ENCODE data around the gene PAGE4. TPM values are rescaled to one million over a fixed set of nuclear protein-coding genes. Genes with fewer than 3 reads are reported as not detected.

Gene PAGE4
- total and polyA plus RNA-seq, 2 donors (not counting 1 experiment from before 2014, with no cell fraction given): not detected

- H3K4me1 ChIP-seq (ENCODE audit: control insufficient read depth, extremely low read depth, insufficient read depth, low read length): no peaks in the 10 kb centered on the region
- no peaks in the 10 kb centered on the region for H3K27me3 ChIP-seq (ENCODE audit: control insufficient read depth, insufficient read depth, low read length)
- H4K20me1 ChIP-seq (ENCODE audit: control insufficient read depth, extremely low read depth, insufficient read depth, low read length): no peaks in the 10 kb centered on the region
- DNase-seq (ENCODE audit: low read depth in 2 of 2): no peak
- TF ChIP-seq CTCF (conservative IDR thresholded peaks at IDR 0.05 in 1 of 2, IDR thresholded peaks at IDR 0.05 in 1 of 2; ENCODE audit: low read depth in 1 of 2, low read length in 2 of 2): no peak
- TF ChIP-seq EZH2 (IDR thresholded peaks at IDR 0.05; ENCODE audit: low read length, missing control alignments): no peak
- H3K4me2 ChIP-seq (ENCODE audit: extremely low read depth, insufficient read depth, low read length): no peak overlapping the region
- no peaks in the 10 kb centered on the region for H3K9me3 ChIP-seq (ENCODE audit: control insufficient read depth, insufficient read depth, low read depth, low read length)
- no peaks in the 10 kb centered on the region for H3K36me3 ChIP-seq (ENCODE audit: control insufficient read depth, insufficient read depth, low read length)
- no peak overlapping the region for H2AFZ ChIP-seq (ENCODE audit: low read length)
- no peaks in the 10 kb centered on the region for H3K79me2 ChIP-seq (ENCODE audit: control insufficient read depth, insufficient read depth, low read length)
- H3K4me3 ChIP-seq (replicated peaks in 1 of 4; ENCODE audit: control extremely low read depth in 1 of 4, insufficient read depth in 1 of 4, low read depth in 3 of 4, low read length in 4 of 4): no peak overlapping the region
- no peak overlapping the region for H3K9ac ChIP-seq (ENCODE audit: insufficient read depth, low read length)
- no peak overlapping the region for H3K27ac ChIP-seq (ENCODE audit: insufficient read depth, low read length)
Observed at GRCh38 chrX:49845701-49846403, 16.7 kb downstream of the PAGE4 start.

GRCh38 chrX:49846522-49846921 is 17.4 kb downstream of the PAGE4 start:
- H3K79me2 ChIP-seq (ENCODE audit: control insufficient read depth, insufficient read depth, low read length): no peaks in the 10 kb centered on the region
- no peaks in the 10 kb centered on the region for H4K20me1 ChIP-seq (ENCODE audit: control insufficient read depth, extremely low read depth, insufficient read depth, low read length)
- no peaks in the 10 kb centered on the region for H3K9me3 ChIP-seq (ENCODE audit: control insufficient read depth, insufficient read depth, low read depth, low read length)
- H3K27ac ChIP-seq (ENCODE audit: insufficient read depth, low read length): no peak overlapping the region
- no peak overlapping the region for H3K4me2 ChIP-seq (ENCODE audit: extremely low read depth, insufficient read depth, low read length)
- no peaks in the 10 kb centered on the region for H3K36me3 ChIP-seq (ENCODE audit: control insufficient read depth, insufficient read depth, low read length)
- H3K4me3 ChIP-seq (replicated peaks in 1 of 4; ENCODE audit: control extremely low read depth in 1 of 4, insufficient read depth in 1 of 4, low read depth in 3 of 4, low read length in 4 of 4): no peak overlapping the region
- no peak overlapping the region for H2AFZ ChIP-seq (ENCODE audit: low read length)
- H3K4me1 ChIP-seq (ENCODE audit: control insufficient read depth, extremely low read depth, insufficient read depth, low read length): no peaks in the 10 kb centered on the region
- TF ChIP-seq CTCF (conservative IDR thresholded peaks at IDR 0.05 in 1 of 2, IDR thresholded peaks at IDR 0.05 in 1 of 2; ENCODE audit: low read depth in 1 of 2, low read length in 2 of 2) (no peak), EZH2 (IDR thresholded peaks at IDR 0.05; ENCODE audit: low read length, missing control alignments) (no peak)
- H3K9ac ChIP-seq (ENCODE audit: insufficient read depth, low read length): no peak overlapping the region
- H3K27me3 ChIP-seq (ENCODE audit: control insufficient read depth, insufficient read depth, low read length): no peaks in the 10 kb centered on the region
- no peak for DNase-seq (ENCODE audit: low read depth in 2 of 2)

GRCh38 chrX:49848275-49848674 is 19.2 kb downstream of the PAGE4 start:
- Histone ChIP-seq H3K4me2 (ENCODE audit: extremely low read depth, insufficient read depth, low read length) (no peak overlapping the region), H2AFZ (ENCODE audit: low read length) (no peak overlapping the region)

More at GRCh38 chrX:49848275-49848674, 19.2 kb downstream of the PAGE4 start:
- H3K27ac ChIP-seq (ENCODE audit: insufficient read depth, low read length): no peak overlapping the region
- H3K4me3 ChIP-seq (replicated peaks in 1 of 4; ENCODE audit: control extremely low read depth in 1 of 4, insufficient read depth in 1 of 4, low read depth in 3 of 4, low read length in 4 of 4): no peak overlapping the region
- H3K9ac ChIP-seq (ENCODE audit: insufficient read depth, low read length): no peak overlapping the region
- no peaks in the 10 kb centered on the region for H3K79me2 ChIP-seq (ENCODE audit: control insufficient read depth, insufficient read depth, low read length)
- no peaks in the 10 kb centered on the region for H3K4me1 ChIP-seq (ENCODE audit: control insufficient read depth, extremely low read depth, insufficient read depth, low read length)
- H4K20me1 ChIP-seq (ENCODE audit: control insufficient read depth, extremely low read depth, insufficient read depth, low read length): no peaks in the 10 kb centered on the region
- TF ChIP-seq CTCF (conservative IDR thresholded peaks at IDR 0.05 in 1 of 2, IDR thresholded peaks at IDR 0.05 in 1 of 2; ENCODE audit: low read depth in 1 of 2, low read length in 2 of 2) (no peak), EZH2 (IDR thresholded peaks at IDR 0.05; ENCODE audit: low read length, missing control alignments) (no peak)
- H3K9me3 ChIP-seq (ENCODE audit: control insufficient read depth, insufficient read depth, low read depth, low read length): no peaks in the 10 kb centered on the region
- H3K36me3 ChIP-seq (ENCODE audit: control insufficient read depth, insufficient read depth, low read length): no peaks in the 10 kb centered on the region
- DNase-seq (ENCODE audit: low read depth in 2 of 2): no peak
- no peaks in the 10 kb centered on the region for H3K27me3 ChIP-seq (ENCODE audit: control insufficient read depth, insufficient read depth, low read length)
